ENCODE results near the gene R3HDML. TPM values are rescaled to one million over a fixed set of nuclear protein-coding genes. Genes with fewer than 3 reads are reported as not detected.
A peak's percentile ranks its signal among the peaks of the same experiment; 100 is the strongest.

The R3HDML gene
- total and polyA plus RNA-seq, 9 donors, result not detected

DNA sequence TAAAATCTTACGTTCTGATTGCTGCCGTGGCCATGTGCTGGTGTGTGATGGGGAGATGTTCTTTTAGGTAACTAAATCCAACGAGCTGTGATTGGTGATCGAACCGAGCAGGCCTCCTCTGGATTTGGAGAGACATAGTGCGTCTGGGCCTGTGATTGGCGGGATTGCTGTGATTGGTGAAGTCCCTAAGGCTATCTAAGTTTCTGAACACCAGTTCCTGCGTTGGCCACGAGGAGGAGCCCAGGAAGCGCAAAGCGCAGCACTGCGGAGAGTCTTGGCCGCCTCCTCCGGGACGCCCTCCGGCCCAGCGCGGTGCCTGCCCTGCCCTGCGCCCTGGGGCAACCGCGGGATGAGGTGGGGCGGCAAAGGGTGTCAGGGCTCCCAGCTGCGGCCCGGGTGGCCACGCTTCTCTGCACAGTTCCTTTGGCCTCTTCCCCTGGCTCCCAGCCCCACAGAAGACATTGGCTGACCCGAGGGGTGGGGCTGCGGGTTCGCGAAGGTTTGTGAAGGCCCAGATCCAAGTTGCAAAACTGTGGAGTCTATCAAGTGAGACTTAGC, 51.7 kb downstream of the R3HDML start:
- TF ChIP-seq, protein P1, sequence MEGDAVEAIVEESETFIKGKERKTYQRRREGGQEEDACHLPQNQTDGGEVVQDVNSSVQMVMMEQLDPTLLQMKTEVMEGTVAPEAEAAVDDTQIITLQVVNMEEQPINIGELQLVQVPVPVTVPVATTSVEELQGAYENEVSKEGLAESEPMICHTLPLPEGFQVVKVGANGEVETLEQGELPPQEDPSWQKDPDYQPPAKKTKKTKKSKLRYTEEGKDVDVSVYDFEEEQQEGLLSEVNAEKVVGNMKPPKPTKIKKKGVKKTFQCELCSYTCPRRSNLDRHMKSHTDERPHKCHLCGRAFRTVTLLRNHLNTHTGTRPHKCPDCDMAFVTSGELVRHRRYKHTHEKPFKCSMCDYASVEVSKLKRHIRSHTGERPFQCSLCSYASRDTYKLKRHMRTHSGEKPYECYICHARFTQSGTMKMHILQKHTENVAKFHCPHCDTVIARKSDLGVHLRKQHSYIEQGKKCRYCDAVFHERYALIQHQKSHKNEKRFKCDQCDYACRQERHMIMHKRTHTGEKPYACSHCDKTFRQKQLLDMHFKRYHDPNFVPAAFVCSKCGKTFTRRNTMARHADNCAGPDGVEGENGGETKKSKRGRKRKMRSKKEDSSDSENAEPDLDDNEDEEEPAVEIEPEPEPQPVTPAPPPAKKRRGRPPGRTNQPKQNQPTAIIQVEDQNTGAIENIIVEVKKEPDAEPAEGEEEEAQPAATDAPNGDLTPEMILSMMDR (IDR thresholded peaks at IDR 0.05), result peak; percentile 45 to 75 (median 56)
- no peak for TF ChIP-seq EP300 (IDR thresholded peaks at IDR 0.05)
- Histone ChIP-seq H3K4me1 (ENCODE audit: insufficient read depth) (peaks cover 13% of the 10 kb centered on the region), H3K4me3 (no peak overlapping the region), H3K27ac (no peak overlapping the region), H3K9me3 (no peaks in the 10 kb centered on the region), H3K27me3 (no peaks in the 10 kb centered on the region), H3K36me3 (no peaks in the 10 kb centered on the region)
- DNase-seq, result peak; percentile 54 to 82 (median 69)
- WGBS, 3 donors, result 4 to 6% (median 6%) methylated on average over 22 to 29 of the region's 29 CpGs
- intact Hi-C loops (cut with DNase I), result loop anchor here in 3 of 4 donors (5.0 to 10.0 kb wide), 4 partner anchors 171 to 226 kb away; no protein-coding TSS in a partner anchor

DNA sequence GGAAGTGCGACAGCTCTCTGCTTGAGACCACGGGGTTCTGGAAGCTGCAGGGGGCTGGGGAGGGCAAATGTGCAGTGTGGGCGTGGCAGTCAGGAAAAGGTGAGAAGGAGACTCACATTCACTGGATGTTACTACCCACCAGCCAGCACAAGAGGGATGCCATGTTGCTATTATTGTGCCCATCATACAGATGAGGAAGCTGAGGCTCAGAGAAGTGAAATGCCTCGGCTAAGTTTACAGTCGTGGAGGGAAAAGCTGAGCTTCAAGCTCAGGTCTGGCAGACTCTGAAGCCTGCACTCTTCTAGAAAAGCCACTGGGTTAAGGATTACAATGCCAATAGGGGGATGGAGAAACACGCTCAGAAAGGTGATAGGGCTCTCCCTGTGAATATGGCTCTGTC, 53.0 kb downstream of the R3HDML start:
- TF ChIP-seq EP300 (IDR thresholded peaks at IDR 0.05) (no peak), POLR2A (IDR thresholded peaks at IDR 0.05) (no peak)
- TF ChIP-seq, protein P1 (IDR thresholded peaks at IDR 0.05), result no peak
- Histone ChIP-seq H3K9me3 (no peaks in the 10 kb centered on the region), H3K27ac (no peak overlapping the region), H3K4me1 (ENCODE audit: insufficient read depth) (peaks cover 19% of the 10 kb centered on the region), H3K36me3 (no peaks in the 10 kb centered on the region), H3K27me3 (no peaks in the 10 kb centered on the region), H3K4me3 (no peak overlapping the region)
- intact Hi-C loops (cut with DNase I), result loop anchor here (2.0 to 10.0 kb wide), 5 partner anchors 69 to 225 kb away; no protein-coding TSS in a partner anchor
- 83 to 90% (median 86%) methylated on average over 6 of the region's 6 CpGs for whole genome bisulfite sequencing, 3 donors
- no peak for DNase-seq

DNA sequence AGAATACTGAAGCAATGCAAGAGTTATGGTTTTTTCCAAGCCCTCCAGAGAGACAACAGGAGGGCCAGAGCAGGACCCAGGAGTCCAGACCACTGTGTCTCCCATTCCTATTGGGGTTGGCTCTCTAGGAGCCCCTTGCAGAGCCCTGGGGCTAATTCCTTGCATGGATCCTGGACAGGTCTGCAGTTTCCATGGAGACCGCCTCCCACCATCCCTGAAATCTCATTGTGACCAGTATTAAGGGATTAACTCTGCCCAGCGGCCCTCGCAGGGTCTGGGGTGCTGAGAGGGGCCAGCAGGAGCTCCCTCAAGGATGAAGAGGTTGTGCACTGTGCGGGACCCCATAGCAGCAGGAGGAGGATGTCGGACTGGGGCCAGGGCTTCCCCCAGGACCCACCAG, 53.4 kb downstream of the R3HDML start:
- DNase-seq, result no peak
- 66 to 88% (median 84%) methylated on average over 5 of the region's 5 CpGs for WGBS, 3 donors

DNA sequence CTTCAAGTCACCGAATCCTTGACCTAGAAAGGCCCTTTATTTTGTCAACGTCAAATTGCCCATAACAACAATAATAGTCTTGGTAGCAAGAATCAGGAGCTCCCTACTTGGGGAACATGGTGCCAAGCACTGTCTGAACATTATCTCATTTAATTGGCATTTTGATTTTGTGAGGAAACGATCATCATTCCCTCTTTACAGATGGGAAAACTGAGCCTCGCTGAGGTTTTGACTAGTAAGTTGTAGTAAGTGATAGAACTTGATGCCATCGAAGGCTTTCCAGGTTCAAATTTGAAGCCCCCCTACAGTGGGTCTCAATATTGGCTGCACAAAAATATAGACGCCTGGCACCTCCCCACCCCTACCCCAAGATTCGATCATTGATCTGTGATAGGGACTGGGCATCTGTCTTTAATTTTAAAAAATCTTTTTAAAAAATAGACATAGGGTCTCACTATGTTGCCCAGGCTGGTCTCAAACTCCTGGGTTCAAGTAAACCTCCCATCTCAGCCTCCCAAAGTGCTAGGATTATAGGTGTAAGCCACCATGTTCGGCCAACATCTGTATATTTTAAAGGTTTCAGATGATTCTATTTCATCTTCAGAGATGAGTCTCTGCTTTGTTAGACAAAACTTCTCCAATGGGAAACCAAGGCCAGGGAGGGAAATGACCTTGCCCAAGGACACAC, 55.4 kb downstream of the R3HDML start:
- no peaks in the 10 kb centered on the region for H3K27me3 ChIP-seq

More for the DNA sequence above, 53.4 kb downstream of the R3HDML start:
- no peaks in the 10 kb centered on the region for H3K36me3 ChIP-seq
- no peak overlapping the region for H3K4me3 ChIP-seq
- intact Hi-C loops (cut with DNase I), result loop anchor here in 2 of 4 donors (2.0 to 10.0 kb wide), 2 partner anchors 69 to 225 kb away; no protein-coding TSS in a partner anchor
- no peaks in the 10 kb centered on the region for H3K27me3 ChIP-seq
- TF ChIP-seq, protein P1 (IDR thresholded peaks at IDR 0.05), result no peak
- no peak for TF ChIP-seq EP300 (IDR thresholded peaks at IDR 0.05)
- TF ChIP-seq POLR2A (IDR thresholded peaks at IDR 0.05), result no peak
- peaks cover 19% of the 10 kb centered on the region for H3K4me1 ChIP-seq (ENCODE audit: insufficient read depth)
- H3K9me3 ChIP-seq, result no peaks in the 10 kb centered on the region
- H3K27ac ChIP-seq, result no peak overlapping the region

More for the DNA sequence above, 55.4 kb downstream of the R3HDML start:
- no peak for TF ChIP-seq POLR2A (IDR thresholded peaks at IDR 0.05)
- no peak for TF ChIP-seq EP300 (IDR thresholded peaks at IDR 0.05)
- TF ChIP-seq, protein P1 (IDR thresholded peaks at IDR 0.05), result no peak
- Histone ChIP-seq H3K36me3 (no peaks in the 10 kb centered on the region), H3K9me3 (no peaks in the 10 kb centered on the region), H3K27ac (no peak overlapping the region), H3K4me1 (ENCODE audit: insufficient read depth) (peaks cover 19% of the 10 kb centered on the region), H3K4me3 (no peak overlapping the region)
- no peak for DNase-seq
- intact Hi-C loops (cut with DNase I), result loop anchor here in 1 of 4 donors (10.0 kb wide), 1 partner anchor 223 kb away; no protein-coding TSS in a partner anchor
- WGBS, 3 donors, result 92 to 95% (median 94%) methylated on average over 8 of the region's 8 CpGs
